HUES6 (cell line): Measurements from ENCODE around the gene KCNH2.
"Not testable (repeated sequence)": the region's sequence is repeated elsewhere in the genome, so short reads cannot be mapped to it uniquely, and the experiment has no call there.

Source experiments
- H3K27ac ChIP-seq: 2 replicates; pipeline ENCODE4 v1.7.0; 2013; ENCODE audit warnings: low read depth, mild to moderate bottlenecking, low read length, inconsistent platforms
- H3K27me3 ChIP-seq: 2 replicates; pipeline ENCODE4 v1.6.1; 2013; ENCODE audit warnings: low read length; ENCODE audit not compliant: control insufficient read depth, insufficient read depth
- H3K36me3 ChIP-seq: 2 replicates; pipeline ENCODE4 v1.6.1; 2013; ENCODE audit warnings: low read length; ENCODE audit not compliant: control insufficient read depth, insufficient read depth
- H3K4me1 ChIP-seq: 2 replicates; pipeline ENCODE4 v1.6.1; 2013; ENCODE audit warnings: low read length; ENCODE audit not compliant: control insufficient read depth, insufficient read depth
- H3K4me3 ChIP-seq: 2 replicates; pipeline ENCODE4 v1.5.1; 2013; ENCODE audit warnings: low read depth, low read length
- H3K9ac ChIP-seq: one replicate; pipeline ENCODE4 v1.6.1; 2013; ENCODE audit warnings: mild to moderate bottlenecking, low read length
- H3K9me3 ChIP-seq: 2 replicates; pipeline ENCODE4 v1.6.1; 2013; ENCODE audit warnings: low read depth, low read length; ENCODE audit not compliant: control insufficient read depth, insufficient read depth

KCNH2 gene

GRCh38 chr7:150917969-150918368, 60.2 kb downstream of the KCNH2 start:
- Histone ChIP-seq H3K4me1 (no peaks in the 10 kb centered on the region), H3K9me3 (no peaks in the 10 kb centered on the region), H3K36me3 (no peaks in the 10 kb centered on the region), H3K27me3 (peaks cover 13% of the 10 kb centered on the region; the same call in 1 of the 2 replicates), H3K4me3 (no peak overlapping the region), H3K9ac (no peak overlapping the region), H3K27ac (no peak overlapping the region)

- Histone ChIP-seq H3K9ac (no peak overlapping the region), H3K4me3 (no peak overlapping the region), H3K27ac (no peak overlapping the region), H3K4me1 (no peaks in the 10 kb centered on the region), H3K36me3 (no peaks in the 10 kb centered on the region), H3K27me3 (peaks cover 20% of the 10 kb centered on the region; the same call in 1 of the 2 replicates), H3K9me3 (no peaks in the 10 kb centered on the region)
Observed at GRCh38 chr7:150916670-150917069, 61.5 kb downstream of the KCNH2 start.

GRCh38 chr7:150914966-150915365, 63.2 kb downstream of the KCNH2 start:
- Histone ChIP-seq H3K9ac (no peak overlapping the region), H3K9me3 (no peaks in the 10 kb centered on the region), H3K27me3 (peaks cover 29% of the 10 kb centered on the region), H3K36me3 (no peaks in the 10 kb centered on the region), H3K4me1 (peaks cover 8% of the 10 kb centered on the region), H3K4me3 (no peak overlapping the region), H3K27ac (no peak overlapping the region)

- Histone ChIP-seq H3K27me3 (peaks cover 29% of the 10 kb centered on the region), H3K27ac (no peak overlapping the region), H3K4me3 (no peak overlapping the region), H3K36me3 (no peaks in the 10 kb centered on the region), H3K4me1 (peaks cover 8% of the 10 kb centered on the region), H3K9me3 (no peaks in the 10 kb centered on the region), H3K9ac (no peak overlapping the region)
Observed at GRCh38 chr7:150914196-150914595, 63.9 kb downstream of the KCNH2 start.

- Histone ChIP-seq H3K4me1 (peaks cover 8% of the 10 kb centered on the region), H3K9me3 (no peaks in the 10 kb centered on the region), H3K9ac (no peak overlapping the region), H3K27me3 (peaks cover 25% of the 10 kb centered on the region), H3K36me3 (no peaks in the 10 kb centered on the region), H3K27ac (no peak overlapping the region), H3K4me3 (no peak overlapping the region)
Observed at GRCh38 chr7:150912427-150912826, 65.7 kb downstream of the KCNH2 start.

- H3K27me3 ChIP-seq: peaks cover 25% of the 10 kb centered on the region
Observed at GRCh38 chr7:150911590-150912267, 66.4 kb downstream of the KCNH2 start.

GRCh38 chr7:150910996-150911422, 67.1 kb downstream of the KCNH2 start:
- no peak overlapping the region for H3K9ac ChIP-seq

More at GRCh38 chr7:150911590-150912267, 66.4 kb downstream of the KCNH2 start:
- Histone ChIP-seq H3K4me1 (peaks cover 8% of the 10 kb centered on the region), H3K4me3 (no peak overlapping the region), H3K27ac (no peak overlapping the region), H3K36me3 (no peaks in the 10 kb centered on the region), H3K9ac (no peak overlapping the region), H3K9me3 (no peaks in the 10 kb centered on the region)

GRCh38 chr7:150910305-150910995, 67.7 kb downstream of the KCNH2 start:
- H3K9me3 ChIP-seq, H3K4me1 ChIP-seq, H3K36me3 ChIP-seq, H3K4me3 ChIP-seq, H3K27ac ChIP-seq, H3K9ac ChIP-seq: not testable (repeated sequence)
- H3K27me3 ChIP-seq: peaks cover 30% of the 10 kb centered on the region

More at GRCh38 chr7:150910996-150911422, 67.1 kb downstream of the KCNH2 start:
- H3K4me1 ChIP-seq: peaks cover 8% of the 10 kb centered on the region
- H3K4me3 ChIP-seq: no peak overlapping the region
- no peaks in the 10 kb centered on the region for H3K36me3 ChIP-seq
- no peaks in the 10 kb centered on the region for H3K9me3 ChIP-seq
- H3K27ac ChIP-seq: no peak overlapping the region
- H3K27me3 ChIP-seq: peaks cover 25% of the 10 kb centered on the region

- no peak overlapping the region for H3K27ac ChIP-seq
Observed at GRCh38 chr7:150909200-150909995, 68.7 kb downstream of the KCNH2 start.

GRCh38 chr7:150908173-150908572, 69.9 kb downstream of the KCNH2 start:
- Histone ChIP-seq H3K9ac (no peak overlapping the region), H3K27ac (no peak overlapping the region), H3K4me1 (peaks cover 8% of the 10 kb centered on the region), H3K36me3 (no peaks in the 10 kb centered on the region), H3K4me3 (no peak overlapping the region), H3K9me3 (no peaks in the 10 kb centered on the region), H3K27me3 (peaks cover 24% of the 10 kb centered on the region)

More at GRCh38 chr7:150909200-150909995, 68.7 kb downstream of the KCNH2 start:
- H3K36me3 ChIP-seq: no peaks in the 10 kb centered on the region
- peaks cover 27% of the 10 kb centered on the region for H3K27me3 ChIP-seq
- peaks cover 8% of the 10 kb centered on the region for H3K4me1 ChIP-seq
- H3K9me3 ChIP-seq: no peaks in the 10 kb centered on the region
- no peak overlapping the region for H3K4me3 ChIP-seq
- no peak overlapping the region for H3K9ac ChIP-seq
